ENCODE results near the gene CAB39. TPM values are rescaled to one million over a fixed set of nuclear protein-coding genes. Genes with fewer than 3 reads are reported as not detected.

The CAB39 gene
- total and polyA plus RNA-seq, 12 donors, result 17.3 to 99.7 (median 90.0) TPM

DNA sequence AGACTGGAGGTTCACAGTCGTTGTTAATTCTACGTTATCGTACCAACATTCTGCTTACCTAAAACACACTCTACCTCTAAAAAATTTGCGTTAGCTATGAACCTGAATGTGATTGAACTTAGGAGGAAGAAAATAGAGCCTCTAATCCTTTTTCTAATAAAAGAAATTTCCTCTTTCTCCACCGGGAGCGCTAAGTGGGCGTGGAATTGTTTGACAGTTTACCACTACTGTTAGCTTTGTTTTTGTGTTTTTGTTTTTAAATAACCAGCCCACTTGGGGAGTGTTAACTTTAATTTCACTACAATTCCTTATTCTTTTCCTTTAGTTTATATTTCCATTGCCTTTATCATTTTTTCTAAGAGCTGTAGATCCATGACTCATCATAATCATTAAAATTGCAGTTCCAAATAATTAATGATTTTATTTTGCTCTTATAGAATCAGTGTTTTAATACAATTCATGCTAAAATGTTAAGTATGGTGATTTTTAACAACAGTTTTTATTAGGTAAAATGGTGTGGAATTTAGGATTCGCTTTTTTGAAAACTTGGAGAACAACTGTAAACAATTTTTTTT, 97.1 kb downstream of the CAB39 start:
- intact Hi-C loops (cut with DNase I), result no loop called here
- no peaks in the 10 kb centered on the region for H3K27me3 ChIP-seq
- DNase-seq (no peak), ATAC-seq (no peak)
- H3K36me3 ChIP-seq, result peaks cover 0 to 78% (median 26%) of the 10 kb centered on the region in 9 donors
- no peak overlapping the region for H3K27ac ChIP-seq
- H3K9me3 ChIP-seq, result no peaks in the 10 kb centered on the region
- WGBS, 2 donors, result 86 to 89% methylated on average over 8 of the region's 8 CpGs
- H3K4me3 ChIP-seq, result no peak overlapping the region
- TF ChIP-seq, protein P1, sequence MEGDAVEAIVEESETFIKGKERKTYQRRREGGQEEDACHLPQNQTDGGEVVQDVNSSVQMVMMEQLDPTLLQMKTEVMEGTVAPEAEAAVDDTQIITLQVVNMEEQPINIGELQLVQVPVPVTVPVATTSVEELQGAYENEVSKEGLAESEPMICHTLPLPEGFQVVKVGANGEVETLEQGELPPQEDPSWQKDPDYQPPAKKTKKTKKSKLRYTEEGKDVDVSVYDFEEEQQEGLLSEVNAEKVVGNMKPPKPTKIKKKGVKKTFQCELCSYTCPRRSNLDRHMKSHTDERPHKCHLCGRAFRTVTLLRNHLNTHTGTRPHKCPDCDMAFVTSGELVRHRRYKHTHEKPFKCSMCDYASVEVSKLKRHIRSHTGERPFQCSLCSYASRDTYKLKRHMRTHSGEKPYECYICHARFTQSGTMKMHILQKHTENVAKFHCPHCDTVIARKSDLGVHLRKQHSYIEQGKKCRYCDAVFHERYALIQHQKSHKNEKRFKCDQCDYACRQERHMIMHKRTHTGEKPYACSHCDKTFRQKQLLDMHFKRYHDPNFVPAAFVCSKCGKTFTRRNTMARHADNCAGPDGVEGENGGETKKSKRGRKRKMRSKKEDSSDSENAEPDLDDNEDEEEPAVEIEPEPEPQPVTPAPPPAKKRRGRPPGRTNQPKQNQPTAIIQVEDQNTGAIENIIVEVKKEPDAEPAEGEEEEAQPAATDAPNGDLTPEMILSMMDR (IDR thresholded peaks at IDR 0.05), result no peak
- peaks cover 0 to 10% (median 3%) of the 10 kb centered on the region in 9 donors for H3K4me1 ChIP-seq

DNA sequence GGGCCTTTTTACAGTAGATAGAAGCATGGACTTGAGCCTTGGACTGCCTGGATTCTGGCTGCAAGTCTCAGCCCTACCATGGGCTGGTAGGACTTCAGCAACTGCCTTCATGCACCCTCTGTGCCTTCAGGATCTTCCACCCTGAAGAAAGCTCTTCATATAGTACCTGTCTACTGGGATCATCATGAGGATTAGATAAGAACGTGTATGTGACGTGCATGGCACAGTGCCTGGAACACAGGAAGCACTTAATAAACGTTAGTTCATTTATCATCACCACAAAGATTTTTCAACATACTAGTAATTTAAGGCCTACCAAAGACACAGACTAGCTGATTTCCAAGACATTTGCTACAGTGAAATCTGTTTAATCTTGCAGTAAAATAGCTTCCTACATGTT, 98.9 kb downstream of the CAB39 start:
- TF ChIP-seq, protein P1 (IDR thresholded peaks at IDR 0.05), result no peak
- ATAC-seq, result no peak
- 33 to 45% methylated on average over 3 of the region's 3 CpGs for WGBS, 2 donors
- H3K36me3 ChIP-seq, result peaks cover 0 to 89% (median 26%) of the 10 kb centered on the region in 9 donors
- H3K27ac ChIP-seq, result no peak overlapping the region
- no peaks in the 10 kb centered on the region for H3K27me3 ChIP-seq
- DNase-seq, result no peak
- no peak overlapping the region for H3K4me3 ChIP-seq
- intact Hi-C loops (cut with DNase I), result no loop called here
- no peaks in the 10 kb centered on the region for H3K9me3 ChIP-seq
- H3K4me1 ChIP-seq, result no peaks in the 10 kb centered on the region

DNA sequence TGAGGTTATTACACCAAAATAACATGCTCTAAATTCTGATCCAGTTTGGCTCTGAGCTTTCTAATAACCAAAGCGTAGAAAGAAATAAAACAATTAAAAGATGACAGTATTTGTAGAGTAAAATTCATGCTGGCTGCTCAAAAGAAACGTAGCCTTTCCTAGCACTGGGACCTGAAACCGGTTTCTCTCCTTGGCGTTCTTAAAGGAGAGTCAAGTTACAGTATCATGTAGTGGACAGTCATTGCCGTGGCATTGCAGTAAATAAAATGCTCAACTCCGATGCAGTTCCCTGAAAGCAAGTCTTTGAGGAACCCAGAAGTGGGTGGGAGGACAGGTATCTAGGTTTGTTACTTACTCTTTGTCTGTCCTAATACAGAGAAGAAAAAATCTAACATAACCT, 99.4 kb downstream of the CAB39 start:
- intact Hi-C loops (cut with DNase I), result no loop called here
- Histone ChIP-seq H3K9me3 (no peaks in the 10 kb centered on the region), H3K27ac (no peak overlapping the region), H3K27me3 (no peaks in the 10 kb centered on the region), H3K4me1 (no peaks in the 10 kb centered on the region), H3K4me3 (no peak overlapping the region), H3K36me3 (peaks cover 0 to 94% (median 26%) of the 10 kb centered on the region in 9 donors)
- ATAC-seq (no peak), DNase-seq (no peak)
- 95 to 97% methylated on average over 6 of the region's 6 CpGs for WGBS, 2 donors
- TF ChIP-seq, protein P1 (IDR thresholded peaks at IDR 0.05), result no peak

DNA sequence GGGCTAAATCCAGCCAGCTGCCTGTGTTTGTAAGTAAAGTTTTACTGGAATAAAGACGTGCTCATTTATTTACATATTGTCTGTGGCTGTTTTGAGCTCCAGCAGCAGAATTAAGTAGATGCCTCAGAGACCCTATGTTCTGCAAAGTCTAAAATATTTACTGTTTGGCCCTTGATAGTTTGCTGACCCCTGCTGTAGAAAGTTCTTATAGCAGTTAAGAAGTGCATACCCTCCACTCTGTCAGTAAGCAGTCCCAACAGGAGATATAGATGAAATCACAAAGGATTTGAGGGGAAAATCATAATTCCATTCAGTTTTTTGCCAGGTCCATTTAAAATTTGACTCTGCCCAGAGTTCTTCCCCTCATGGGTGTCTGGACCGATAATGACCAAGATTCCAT, 102.0 kb downstream of the CAB39 start:
- Histone ChIP-seq H3K4me3 (no peak overlapping the region), H3K36me3 (peaks cover 0 to 99% (median 40%) of the 10 kb centered on the region in 9 donors), H3K4me1 (no peaks in the 10 kb centered on the region), H3K27me3 (no peaks in the 10 kb centered on the region), H3K27ac (no peak overlapping the region), H3K9me3 (no peaks in the 10 kb centered on the region)
- ATAC-seq (no peak), DNase-seq (no peak)
- intact Hi-C loops (cut with DNase I), result no loop called here
- TF ChIP-seq, protein P1 (IDR thresholded peaks at IDR 0.05), result peak in 6 of 9 donors; percentile 20 to 47 (median 39)
- 79 to 80% methylated on average over 2 of the region's 2 CpGs for WGBS, 2 donors
